SHP77 treated with DMSO at 0.1 percent for 48 hours (cell line): ENCODE data around the gene PROZ.

Experiments used
- DNase-seq: peaks from one replicate; lab custom pipeline; 2025; lab: John Stamatoyannopoulos, UW

PROZ gene

GRCh38 chr13:113207890-113208420 is 49.5 kb downstream of the PROZ start:
- DNase-seq: no peak

- DNase-seq: peak; percentile 82
These were observed 50.2 kb downstream of the PROZ start, which contains the start of gene PCID2 for GRCh38 chr13:113208421-113209335. Gene PCID2, minus strand, starts transcription at chr13:113208669. Its CDS starts 35 bp downstream, at chr13:113208634.

- DNase-seq: peak; percentile 53
These were observed 50.9 kb downstream of the PROZ start, which contains the start of gene CUL4A for GRCh38 chr13:113209336-113209758. Gene CUL4A, plus strand, starts transcription at chr13:113209613. Its CDS starts 15 bp downstream, at chr13:113209628.

- DNase-seq: no peak
These were observed 51.4 kb downstream of the PROZ start for GRCh38 chr13:113209759-113210421.

GRCh38 chr13:113210833-113211232 is 52.4 kb downstream of the PROZ start:
- DNase-seq: no peak

- DNase-seq: no peak
These were observed 53.3 kb downstream of the PROZ start for GRCh38 chr13:113211774-113212173.

- DNase-seq: peak; percentile 58
These were observed 58.0 kb downstream of the PROZ start for GRCh38 chr13:113216254-113217048.

- DNase-seq: no peak
These were observed 60.1 kb downstream of the PROZ start for GRCh38 chr13:113218586-113218985.

- DNase-seq: no peak
These were observed 61.0 kb downstream of the PROZ start for GRCh38 chr13:113219256-113219940.

- no peak for DNase-seq
These were observed 61.7 kb downstream of the PROZ start for GRCh38 chr13:113220141-113220598.

GRCh38 chr13:113220877-113221276 is 62.4 kb downstream of the PROZ start:
- DNase-seq: no peak
